HG03378 (cell line): ENCODE data around the gene PIGW.
A peak's percentile ranks its signal among the peaks of the same experiment; 100 is the strongest.

Experiments
- ATAC-seq: cut with Tn5 transposase; IDR thresholded peaks from one replicate; pipeline ENCODE4 v1.9.1; 2021; ENCODE audit warnings: mild to moderate bottlenecking, moderate library complexity; ENCODE audit not compliant: unreplicated experiment

The PIGW gene

GRCh38 chr17:36534840-36535668 is at the start of gene PIGW, which contains the start of gene MYO19:
PIGW (plus strand) TSS chr17:36534987; CDS start chr17:36537102, 2,115 bp downstream.
MYO19 (minus strand) TSS chr17:36534868; CDS start chr17:36532538, 2,330 bp downstream.
- peak; percentile 46 for ATAC-seq

GRCh38 chr17:36485027-36485426 is 49.8 kb upstream of the PIGW start:
- no peak for ATAC-seq

GRCh38 chr17:36485805-36486203 is 49.0 kb upstream of the PIGW start:
- no peak for ATAC-seq

GRCh38 chr17:36486204-36487194 is 48.3 kb upstream of the PIGW start, which contains the start of gene ZNHIT3:
ZNHIT3 (plus strand) TSS chr17:36486681; CDS start chr17:36486700, 19 bp downstream.
- ATAC-seq, result peak; percentile 84

- no peak for ATAC-seq
Observed at GRCh38 chr17:36493956-36494355, 40.8 kb upstream of the PIGW start.

- ATAC-seq, result no peak
Observed at GRCh38 chr17:36494674-36495073, 40.1 kb upstream of the PIGW start.

GRCh38 chr17:36495076-36495578 is 39.7 kb upstream of the PIGW start:
- ATAC-seq, result no peak

- no peak for ATAC-seq
Observed at GRCh38 chr17:36496018-36496789, 38.6 kb upstream of the PIGW start.

GRCh38 chr17:36498155-36498554 is 36.6 kb upstream of the PIGW start:
- no peak for ATAC-seq

GRCh38 chr17:36498560-36499300 is 36.1 kb upstream of the PIGW start:
- ATAC-seq, result no peak

GRCh38 chr17:36500745-36501225 is 34.0 kb upstream of the PIGW start:
- ATAC-seq, result no peak

GRCh38 chr17:36501351-36501750 is 33.4 kb upstream of the PIGW start:
- no peak for ATAC-seq

GRCh38 chr17:36501963-36502362 is 32.8 kb upstream of the PIGW start:
- no peak for ATAC-seq

GRCh38 chr17:36503456-36504155 is 31.2 kb upstream of the PIGW start:
- no peak for ATAC-seq

- no peak for ATAC-seq
Observed at GRCh38 chr17:36504156-36504545, 30.6 kb upstream of the PIGW start.

- no peak for ATAC-seq
Observed at GRCh38 chr17:36505171-36505570, 29.6 kb upstream of the PIGW start.

- ATAC-seq, result no peak
Observed at GRCh38 chr17:36506249-36506826, 28.4 kb upstream of the PIGW start.

- ATAC-seq, result no peak
Observed at GRCh38 chr17:36506831-36507230, 28.0 kb upstream of the PIGW start.

- no peak for ATAC-seq
Observed at GRCh38 chr17:36507266-36507665, 27.5 kb upstream of the PIGW start.
